GM18526 (cell line): Measurements from ENCODE around the gene TMEM179.

Source experiments
- POLR2A ChIP-seq: IDR thresholded peaks from 3 replicates; pipeline ENCODE4 v1.6.1; 2011; ENCODE audit not compliant: insufficient read length; ENCODE audit errors: extremely low read depth

TMEM179 gene

GRCh38 chr14:104572024-104572626, 32.4 kb downstream of the TMEM179 start:
- no peak for TF ChIP-seq POLR2A

GRCh38 chr14:104571246-104571645, 33.3 kb downstream of the TMEM179 start:
- TF ChIP-seq POLR2A: no peak

GRCh38 chr14:104569435-104569834, 35.1 kb downstream of the TMEM179 start:
- no peak for TF ChIP-seq POLR2A

GRCh38 chr14:104568620-104569019, 36.0 kb downstream of the TMEM179 start:
- TF ChIP-seq POLR2A: no peak

- no peak for TF ChIP-seq POLR2A
These were observed 36.7 kb downstream of the TMEM179 start for GRCh38 chr14:104567957-104568225.

GRCh38 chr14:104567141-104567956, 37.2 kb downstream of the TMEM179 start:
- TF ChIP-seq POLR2A: no peak

- no peak for TF ChIP-seq POLR2A
These were observed 39.6 kb downstream of the TMEM179 start for GRCh38 chr14:104564744-104565679.

GRCh38 chr14:104563742-104564615, 40.6 kb downstream of the TMEM179 start:
- TF ChIP-seq POLR2A: no peak

- TF ChIP-seq POLR2A: no peak
These were observed 41.3 kb downstream of the TMEM179 start for GRCh38 chr14:104563191-104563741.

GRCh38 chr14:104562606-104563005, 42.0 kb downstream of the TMEM179 start:
- no peak for TF ChIP-seq POLR2A

GRCh38 chr14:104561632-104562495, 42.7 kb downstream of the TMEM179 start:
- no peak for TF ChIP-seq POLR2A

GRCh38 chr14:104561124-104561557, 43.4 kb downstream of the TMEM179 start:
- no peak for TF ChIP-seq POLR2A

- TF ChIP-seq POLR2A: no peak
These were observed 44.0 kb downstream of the TMEM179 start for GRCh38 chr14:104560586-104560945.

- TF ChIP-seq POLR2A: no peak
These were observed 44.6 kb downstream of the TMEM179 start for GRCh38 chr14:104559804-104560585.
